K562 (cell line): Measurements from ENCODE around the gene WNT16. TPM values are rescaled to one million over a fixed set of nuclear protein-coding genes. Genes with fewer than 3 reads are reported as not detected.

Experiments
- ATAC-seq: fragments of 200-7000 bp; cut with Tn5 transposase; 3 replicates; pipeline ENCODE4 v1.9.1; 2020; ENCODE audit warnings: moderate library complexity
- BruUV-seq: library from RNA; stranded (reverse); fragments of 400-500 nt; replicated peaks from 2 replicates; lab custom pipeline; 2021; lab: Mats Ljungman, UMichigan
- CTCF ChIA-PET: fragments of 300-600 bp; formaldehyde crosslinking; extraction: SDS; loops from one replicate; lab custom pipeline; 2021; ENCODE audit warnings: low intra/inter-chr PET ratio; lab: Yijun Ruan, JAX
- POLR2A ChIA-PET: fragments of 300-600, 350-650 bp; sonication (Branson Sonifier 250); formaldehyde crosslinking; extraction: SDS; loops from one replicate; lab custom pipeline; 2021; ENCODE audit warnings: antibody characterized with exemption, inconsistent platforms; lab: Yijun Ruan, JAX
- DNase-seq, 4 experiments: peaks; one replicate each; pipeline versions ENCODE4 v3.0.0 to v3.0.0-alpha.2; 2011 to 2018; ENCODE audit warnings: low spot score in 3 of 4, mixed read lengths in 3 of 4; ENCODE audit errors: extremely low read depth in 1 of 4
- FAIRE-seq: peaks from 2 replicates; lab custom pipeline; 2011; peaks lifted over from hg19 to GRCh38; lab: Jason Lieb, UNC
- H2AFZ ChIP-seq: 2 replicates; pipeline ENCODE4 v1.6.0; 2011; ENCODE audit warnings: low read depth, low read length, control low read depth, inconsistent platforms
- H3K27ac ChIP-seq: fragments of 200-600 bp; 3 replicates; pipeline ENCODE4 v1.8.0; 2011; ENCODE audit warnings: low read depth, mild to moderate bottlenecking, control low read depth, inconsistent platforms, low read length, moderate library complexity, mixed read lengths; ENCODE audit errors: extremely low read depth
- H3K27me3 ChIP-seq, 2 experiments: fragments of 300-600 bp in 1 of 2; 2 replicates in 1 of 2; 3 replicates in 1 of 2; pipeline versions ENCODE4 v1.6.0 to v1.8.0; 2011; ENCODE audit warnings: inconsistent platforms in 2 of 2, low read length in 2 of 2, mild to moderate bottlenecking in 1 of 2, mixed read lengths in 1 of 2, moderate library complexity in 1 of 2; ENCODE audit not compliant: control insufficient read depth in 2 of 2, insufficient read depth in 2 of 2
- H3K36me3 ChIP-seq: fragments of 300-600 bp; 3 replicates; pipeline ENCODE4 v1.8.0; 2011; ENCODE audit warnings: mild to moderate bottlenecking, low read length, inconsistent platforms; ENCODE audit not compliant: control insufficient read depth, insufficient read depth
- H3K4me1 ChIP-seq, 2 experiments: fragments of 200-600 bp in 1 of 2; replicated peaks in 1 of 2; 2 replicates in 1 of 2; 3 replicates in 1 of 2; pipeline versions ENCODE4 v1.5.1 to v1.8.0; 2011; ENCODE audit warnings: inconsistent platforms in 2 of 2, low read length in 2 of 2, mild to moderate bottlenecking in 1 of 2, mixed read lengths in 1 of 2, moderate library complexity in 1 of 2; ENCODE audit not compliant: control insufficient read depth in 2 of 2, insufficient read depth in 2 of 2
- H3K4me2 ChIP-seq: 2 replicates; pipeline ENCODE4 v1.6.1; 2011; ENCODE audit warnings: low read length, control low read depth, inconsistent platforms, mixed read lengths; ENCODE audit not compliant: insufficient read depth
- H3K4me3 ChIP-seq: fragments of 200-600 bp; sonication (generic), shearing (Covaris generic); 2 replicates; pipeline ENCODE4 v1.5.1; 2016; ENCODE audit warnings: control low read depth, inconsistent platforms
- H3K79me2 ChIP-seq: fragments of 200-600 bp; 3 replicates; pipeline ENCODE4 v1.8.0; 2011; ENCODE audit warnings: low read length, inconsistent platforms; ENCODE audit not compliant: control insufficient read depth, insufficient read depth
- H3K9ac ChIP-seq, 2 experiments: 2 replicates each; pipeline versions ENCODE4 v1.6.0 to v1.6.1; 2011; ENCODE audit warnings: low read depth in 2 of 2, low read length in 2 of 2, control low read depth in 1 of 2, inconsistent platforms in 1 of 2, mild to moderate bottlenecking in 1 of 2, mixed read lengths in 1 of 2; ENCODE audit not compliant: insufficient read depth in 1 of 2
- H3K9me1 ChIP-seq: one replicate; pipeline ENCODE4 v1.6.0; 2011; ENCODE audit warnings: inconsistent platforms, mild to moderate bottlenecking, low read length, moderate library complexity; ENCODE audit not compliant: control insufficient read depth, insufficient read depth
- H3K9me3 ChIP-seq: replicated peaks from 2 replicates; pipeline ENCODE4 v1.5.1; 2011; ENCODE audit warnings: low read depth, low read length, inconsistent platforms; ENCODE audit not compliant: control insufficient read depth, insufficient read depth
- H4K20me1 ChIP-seq: replicated peaks from 2 replicates; pipeline ENCODE4 v1.6.1; 2011; ENCODE audit warnings: low read length, inconsistent platforms, mixed read lengths; ENCODE audit not compliant: control insufficient read depth, insufficient read depth
- ARID1B ChIP-seq: fragments of 450-650 bp; IDR thresholded peaks from 2 replicates; pipeline ENCODE4 v1.6.1; 2016; ENCODE audit warnings: antibody characterized with exemption, mild to moderate bottlenecking, inconsistent platforms
- ELF2 ChIP-seq: fragments of 250-450 bp; sonication (Bioruptor Pico); IDR thresholded peaks from 2 replicates; pipeline ENCODE4 v1.5.0; 2021; ENCODE audit warnings: mild to moderate bottlenecking
- GTF2A2 ChIP-seq: IDR thresholded peaks from 2 replicates; pipeline ENCODE4 v1.6.1; 2016; ENCODE audit warnings: mild to moderate bottlenecking, missing genetic modification characterization, missing compliant biosample characterization
- LEF1 ChIP-seq: fragments of 450-650 bp; IDR thresholded peaks from 2 replicates; pipeline ENCODE4 v1.6.1; 2016; ENCODE audit warnings: mild to moderate bottlenecking
- MYNN ChIP-seq, 2 experiments: sonication (generic); formaldehyde crosslinking in 1 of 2; IDR thresholded peaks; 2 replicates each; pipeline versions ENCODE4 v1.5.0 to v1.6.1; 2016 to 2020; ENCODE audit warnings: antibody characterized with exemption in 1 of 2, missing genetic modification reagents in 1 of 2
- OTX1 ChIP-seq: fragments of 450-650 bp; formaldehyde crosslinking; IDR thresholded peaks from 2 replicates; pipeline ENCODE4 v1.4.0; 2022; ENCODE audit warnings: mild to moderate bottlenecking
- POLR2A ChIP-seq: fragments of 450-650 bp; conservative IDR thresholded peaks from 2 replicates; pipeline ENCODE4 v1.6.1; 2016
- POLR2B ChIP-seq: fragments of 450-650 bp; IDR thresholded peaks from 2 replicates; pipeline ENCODE4 v1.6.1; 2018; ENCODE audit warnings: low read depth; ENCODE audit not compliant: partially characterized antibody
- RBM22 ChIP-seq: fragments of 200-400 bp; formaldehyde crosslinking; IDR thresholded peaks from 2 replicates; pipeline ENCODE4 v1.6.1; 2018; ENCODE audit warnings: low read length, low read depth; ENCODE audit not compliant: poor library complexity, severe bottlenecking
- SUPT5H ChIP-seq: fragments of 450-650 bp; IDR thresholded peaks from 2 replicates; pipeline ENCODE4 v1.6.1; 2016
- ZNF311 ChIP-seq: fragments of 250-450 bp; sonication (Bioruptor Pico); IDR thresholded peaks from 2 replicates; pipeline ENCODE4 v1.4.0; 2020; ENCODE audit warnings: mild to moderate bottlenecking, moderate library complexity
- ZNF707 ChIP-seq: fragments of 250-450 bp; sonication (Bioruptor Pico); conservative IDR thresholded peaks from 2 replicates; pipeline ENCODE4 v1.8.0; 2022; ENCODE audit warnings: inconsistent platforms, mild to moderate bottlenecking, moderate library complexity
- WGBS: fragments of 100-300 bp; shearing (Covaris generic); methylation state at CpG from one replicate; pipeline ENCODE4 v1.1.6; 2016; ENCODE audit warnings: low coverage, mixed read lengths; ENCODE audit not compliant: insufficient coverage; ENCODE audit errors: missing lambda C conversion rate; 5-methylcytosine and 5-hydroxymethylcytosine counted together
- in situ Hi-C: fragments of 300-500 bp; cut with MboI; formaldehyde crosslinking; loops from 4 replicates; pipeline ENCODE4 v1.15.0; 2018; ENCODE audit warnings: inconsistent platforms, mixed read lengths
- intact Hi-C: fragments of 100-400 bp; cut with micrococcal nuclease; formaldehyde crosslinking; loops from 2 replicates; pipeline ENCODE4 v1.14.2; 2022
- polyA plus RNA-seq, 8 experiments: library from polyadenylated mRNA; depleted of rRNA in 4 of 8; stranded (reverse) in 5 of 8; unstranded in 3 of 8; fragments of >200 nt; fragmentation: Nextera tagmentation in 2 of 8; fragmentation: Illumina TruSeq in 1 of 8; extraction: Ambion mirVana in 2 of 8; extraction: Trizol in 1 of 8; gene quantifications; 2 replicates each; pipeline versions ENCODE4 v1.2.1 to v1.2.3, GENCODE V29; 2011 to 2014; ENCODE audit warnings: inconsistent platforms in 1 of 8, missing spikeins in 1 of 8
- total RNA-seq, 7 experiments: library from RNA; depleted of rRNA in 6 of 7; stranded (reverse); fragments of >200 nt in 6 of 7; fragmentation: Illumina TruSeq in 2 of 7; extraction: Trizol in 2 of 7; gene quantifications; 2 replicates each; pipeline versions ENCODE4 v1.2.1 to v1.2.3, GENCODE V29; 2011 to 2021; ENCODE audit warnings: low replicate concordance in 1 of 7
- TF ChIP-seq, protein P1 (sequence below), 2 experiments: IDR thresholded peaks; 2 replicates each; pipeline ENCODE4 v1.6.1; 2011; ENCODE audit warnings: borderline replicate concordance in 1 of 2, control low read depth in 1 of 2, low read depth in 1 of 2, low read length in 1 of 2, mild to moderate bottlenecking in 1 of 2, mixed read lengths in 1 of 2, moderate library complexity in 1 of 2; ENCODE audit not compliant: insufficient read depth in 1 of 2, insufficient read length in 1 of 2, poor library complexity in 1 of 2, severe bottlenecking in 1 of 2; ENCODE audit errors: extremely low read depth in 1 of 2
- TF ChIP-seq, protein P2 (sequence below), 3 experiments: IDR thresholded peaks in 2 of 3; conservative IDR thresholded peaks in 1 of 3; 2 replicates each; pipeline ENCODE4 v1.5.1; 2011 to 2012; ENCODE audit warnings: low read length in 3 of 3, mild to moderate bottlenecking in 3 of 3, control low read depth in 2 of 3, improper control_type of control experiment in 1 of 3, inconsistent platforms in 1 of 3, low read depth in 1 of 3, mixed read lengths in 1 of 3, moderate library complexity in 1 of 3; ENCODE audit not compliant: insufficient read depth in 2 of 3

WNT16 gene
- total and polyA plus RNA-seq, 9 of the 15 experiments (the other 6 are each of a cell fraction or from before 2014, with no cell fraction given), result 0.06 to 0.07 TPM; not detected in 7

DNA sequence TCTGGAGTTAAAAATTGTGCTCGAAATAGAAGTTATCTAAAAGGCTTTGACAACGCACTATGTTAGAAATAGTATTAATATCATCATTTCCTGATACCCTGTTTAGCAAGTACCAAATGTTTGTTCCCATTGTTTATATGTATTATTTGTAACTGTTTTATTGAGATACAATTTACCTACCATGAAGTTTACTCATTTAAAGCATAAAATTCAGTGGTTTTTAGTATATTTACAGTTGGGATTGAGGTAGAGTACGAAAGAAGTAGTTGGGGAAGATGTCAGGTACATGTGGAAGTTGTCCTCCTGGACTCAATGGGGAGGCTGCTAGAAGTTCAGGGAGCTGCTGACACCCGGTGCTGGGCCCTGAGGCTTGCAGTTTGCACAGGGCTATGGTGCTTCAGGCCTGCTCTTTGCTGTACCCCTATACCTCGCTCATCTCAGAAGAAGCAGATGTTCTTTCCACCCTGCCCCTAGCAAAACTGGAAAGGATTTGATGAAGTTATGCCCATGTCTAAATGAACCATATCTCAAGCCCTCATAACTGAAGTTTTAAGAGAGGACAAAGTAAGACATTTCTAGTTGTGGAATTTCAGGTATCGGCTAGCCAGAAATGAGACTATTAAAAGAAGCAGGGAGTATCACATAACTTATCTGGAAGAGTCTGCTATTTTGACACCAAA, 25.2 kb upstream of the WNT16 start:
- Histone ChIP-seq H3K4me1 (no peaks in the 10 kb centered on the region), H3K27me3 (no peaks in the 10 kb centered on the region), H3K9ac (peak overlapping the region in 1 of 2 experiments; percentile 38; a peak in 1 of 4 replicates), H3K4me2 (no peak overlapping the region), H3K9me1 (no peaks in the 10 kb centered on the region), H3K36me3 (peaks cover 14% of the 10 kb centered on the region; the same call in 2 of the 3 replicates), H3K9me3 (no peaks in the 10 kb centered on the region), H3K79me2 (no peaks in the 10 kb centered on the region), H3K27ac (no peak overlapping the region), H4K20me1 (no peaks in the 10 kb centered on the region), H2AFZ (no peak overlapping the region), H3K4me3 (no peak overlapping the region)
- FAIRE-seq, result no peak
- ChIA-PET POLR2A (no interaction called here), CTCF (interaction anchor here (0.5 to 0.6 kb wide), 3 partner anchors 177 to 575 kb away, joined by 3 read pairs; no protein-coding TSS in a partner anchor)
- peak; percentile 74 for ATAC-seq
- intact Hi-C loops (no loop called here), in situ Hi-C loops (no loop called here)
- 63% methylated on average over 6 of the region's 6 CpGs for WGBS
- BruUV-seq, result TSS peak; percentile 8
- TF ChIP-seq, protein P1, sequence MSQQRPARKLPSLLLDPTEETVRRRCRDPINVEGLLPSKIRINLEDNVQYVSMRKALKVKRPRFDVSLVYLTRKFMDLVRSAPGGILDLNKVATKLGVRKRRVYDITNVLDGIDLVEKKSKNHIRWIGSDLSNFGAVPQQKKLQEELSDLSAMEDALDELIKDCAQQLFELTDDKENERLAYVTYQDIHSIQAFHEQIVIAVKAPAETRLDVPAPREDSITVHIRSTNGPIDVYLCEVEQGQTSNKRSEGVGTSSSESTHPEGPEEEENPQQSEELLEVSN (IDR thresholded peaks at IDR 0.05; ENCODE audit: borderline replicate concordance in 1 of 2, extremely low read depth in 1 of 2, insufficient read depth in 1 of 2, insufficient read length in 1 of 2, low read depth in 1 of 2, low read length in 1 of 2, poor library complexity in 1 of 2, severe bottlenecking in 1 of 2), result no peak
- TF ChIP-seq GTF2A2 (tag) (no peak), POLR2A (peak; percentile 66), LEF1 (no peak), MYNN (IDR thresholded peaks at IDR 0.05) (0 out of 2 replicates have a peak, but pooled peaks have one; percentile 35), MYNN (CRISPR knock-in tag; IDR thresholded peaks at IDR 0.05) (no peak), ELF2 (CRISPR knock-in tag) (no peak), ARID1B (no peak), ZNF311 (no peak), OTX1 (0 out of 2 replicates have a peak, but pooled peaks have one; percentile 1), POLR2B (peak; percentile 60), ZNF707 (no peak), RBM22 (peak; percentile 32), SUPT5H (0 out of 2 replicates have a peak, but pooled peaks have one; percentile 26)
- TF ChIP-seq, protein P2, sequence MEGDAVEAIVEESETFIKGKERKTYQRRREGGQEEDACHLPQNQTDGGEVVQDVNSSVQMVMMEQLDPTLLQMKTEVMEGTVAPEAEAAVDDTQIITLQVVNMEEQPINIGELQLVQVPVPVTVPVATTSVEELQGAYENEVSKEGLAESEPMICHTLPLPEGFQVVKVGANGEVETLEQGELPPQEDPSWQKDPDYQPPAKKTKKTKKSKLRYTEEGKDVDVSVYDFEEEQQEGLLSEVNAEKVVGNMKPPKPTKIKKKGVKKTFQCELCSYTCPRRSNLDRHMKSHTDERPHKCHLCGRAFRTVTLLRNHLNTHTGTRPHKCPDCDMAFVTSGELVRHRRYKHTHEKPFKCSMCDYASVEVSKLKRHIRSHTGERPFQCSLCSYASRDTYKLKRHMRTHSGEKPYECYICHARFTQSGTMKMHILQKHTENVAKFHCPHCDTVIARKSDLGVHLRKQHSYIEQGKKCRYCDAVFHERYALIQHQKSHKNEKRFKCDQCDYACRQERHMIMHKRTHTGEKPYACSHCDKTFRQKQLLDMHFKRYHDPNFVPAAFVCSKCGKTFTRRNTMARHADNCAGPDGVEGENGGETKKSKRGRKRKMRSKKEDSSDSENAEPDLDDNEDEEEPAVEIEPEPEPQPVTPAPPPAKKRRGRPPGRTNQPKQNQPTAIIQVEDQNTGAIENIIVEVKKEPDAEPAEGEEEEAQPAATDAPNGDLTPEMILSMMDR (IDR thresholded peaks at IDR 0.05 in 2 of 3, conservative IDR thresholded peaks at IDR 0.05 in 1 of 3; ENCODE audit: insufficient read depth in 2 of 3, low read depth in 1 of 3, low read length in 3 of 3), result 0 out of 6 replicates have a peak, but pooled peaks of 1 of the 3 experiments have one; percentile 16
- DNase-seq, result no peak
